Measurements from ENCODE around the gene ARIH1. TPM values are rescaled to one million over a fixed set of nuclear protein-coding genes. Genes with fewer than 3 reads are reported as not detected.
"Not testable (repeated sequence)": the region's sequence is repeated elsewhere in the genome, so short reads cannot be mapped to it uniquely, and the experiment has no call there.

ARIH1 gene, protein sequence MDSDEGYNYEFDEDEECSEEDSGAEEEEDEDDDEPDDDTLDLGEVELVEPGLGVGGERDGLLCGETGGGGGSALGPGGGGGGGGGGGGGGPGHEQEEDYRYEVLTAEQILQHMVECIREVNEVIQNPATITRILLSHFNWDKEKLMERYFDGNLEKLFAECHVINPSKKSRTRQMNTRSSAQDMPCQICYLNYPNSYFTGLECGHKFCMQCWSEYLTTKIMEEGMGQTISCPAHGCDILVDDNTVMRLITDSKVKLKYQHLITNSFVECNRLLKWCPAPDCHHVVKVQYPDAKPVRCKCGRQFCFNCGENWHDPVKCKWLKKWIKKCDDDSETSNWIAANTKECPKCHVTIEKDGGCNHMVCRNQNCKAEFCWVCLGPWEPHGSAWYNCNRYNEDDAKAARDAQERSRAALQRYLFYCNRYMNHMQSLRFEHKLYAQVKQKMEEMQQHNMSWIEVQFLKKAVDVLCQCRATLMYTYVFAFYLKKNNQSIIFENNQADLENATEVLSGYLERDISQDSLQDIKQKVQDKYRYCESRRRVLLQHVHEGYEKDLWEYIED
- total RNA-seq, result 166 and 172 TPM in 2 replicates
- long read RNA-seq, partial matches to known transcripts, result 5 of 16 reads
- long read RNA-seq, other reads (novel, unspliced or antisense), result 11 of 16 reads

DNA sequence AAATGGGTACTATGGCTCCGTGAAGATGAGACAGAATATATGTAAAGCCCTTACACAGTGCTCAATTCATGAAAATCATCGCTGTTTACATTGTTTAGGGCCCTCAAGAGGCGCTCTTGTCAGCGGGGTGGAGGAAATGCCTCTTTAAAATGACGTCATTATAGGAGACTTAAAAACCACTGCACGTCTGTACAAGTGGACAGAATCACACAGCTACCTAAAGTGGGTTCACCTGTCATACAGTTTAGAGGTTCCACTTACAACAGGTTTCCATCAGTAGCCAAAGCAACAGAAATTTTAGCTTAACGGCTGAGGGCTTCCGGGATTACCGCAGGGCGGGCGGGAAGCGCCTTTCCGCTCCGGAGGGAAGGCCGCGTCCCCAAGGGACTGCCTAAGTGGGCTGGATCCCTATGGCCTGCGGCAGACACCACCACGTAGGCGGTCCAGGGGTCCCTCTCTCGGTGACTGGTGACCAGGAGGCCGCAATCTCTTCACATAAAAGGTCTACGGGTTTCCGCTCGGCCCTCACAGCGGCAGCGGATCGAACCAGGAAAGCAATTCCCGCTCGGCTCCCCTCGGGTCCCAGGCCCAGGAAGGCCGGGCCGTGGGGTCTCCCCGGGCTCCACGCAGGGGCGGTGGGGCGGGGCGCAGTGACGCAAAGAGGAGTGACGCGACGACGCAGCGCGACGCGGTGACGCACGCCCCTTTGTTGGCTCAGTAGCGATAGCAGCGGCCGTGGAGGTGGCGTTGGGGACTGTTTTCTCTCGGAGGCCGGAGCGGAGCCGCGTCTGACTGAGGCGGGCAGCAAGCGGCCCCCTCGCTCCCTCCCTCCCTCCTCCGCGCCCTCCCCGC, at the start of gene ARIH1:
Gene ARIH1, plus strand, starts transcription at position 717 of the 852 bp plus-strand sequence. CDS start 310 bp downstream, outside the sequence.
- peaks cover 16% of the 10 kb centered on the region for H3K36me3 Mint-ChIP-seq (ENCODE audit: unreplicated experiment)
- TF ChIP-seq, protein P1, sequence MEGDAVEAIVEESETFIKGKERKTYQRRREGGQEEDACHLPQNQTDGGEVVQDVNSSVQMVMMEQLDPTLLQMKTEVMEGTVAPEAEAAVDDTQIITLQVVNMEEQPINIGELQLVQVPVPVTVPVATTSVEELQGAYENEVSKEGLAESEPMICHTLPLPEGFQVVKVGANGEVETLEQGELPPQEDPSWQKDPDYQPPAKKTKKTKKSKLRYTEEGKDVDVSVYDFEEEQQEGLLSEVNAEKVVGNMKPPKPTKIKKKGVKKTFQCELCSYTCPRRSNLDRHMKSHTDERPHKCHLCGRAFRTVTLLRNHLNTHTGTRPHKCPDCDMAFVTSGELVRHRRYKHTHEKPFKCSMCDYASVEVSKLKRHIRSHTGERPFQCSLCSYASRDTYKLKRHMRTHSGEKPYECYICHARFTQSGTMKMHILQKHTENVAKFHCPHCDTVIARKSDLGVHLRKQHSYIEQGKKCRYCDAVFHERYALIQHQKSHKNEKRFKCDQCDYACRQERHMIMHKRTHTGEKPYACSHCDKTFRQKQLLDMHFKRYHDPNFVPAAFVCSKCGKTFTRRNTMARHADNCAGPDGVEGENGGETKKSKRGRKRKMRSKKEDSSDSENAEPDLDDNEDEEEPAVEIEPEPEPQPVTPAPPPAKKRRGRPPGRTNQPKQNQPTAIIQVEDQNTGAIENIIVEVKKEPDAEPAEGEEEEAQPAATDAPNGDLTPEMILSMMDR (IDR thresholded peaks at IDR 0.05), result no peak

DNA sequence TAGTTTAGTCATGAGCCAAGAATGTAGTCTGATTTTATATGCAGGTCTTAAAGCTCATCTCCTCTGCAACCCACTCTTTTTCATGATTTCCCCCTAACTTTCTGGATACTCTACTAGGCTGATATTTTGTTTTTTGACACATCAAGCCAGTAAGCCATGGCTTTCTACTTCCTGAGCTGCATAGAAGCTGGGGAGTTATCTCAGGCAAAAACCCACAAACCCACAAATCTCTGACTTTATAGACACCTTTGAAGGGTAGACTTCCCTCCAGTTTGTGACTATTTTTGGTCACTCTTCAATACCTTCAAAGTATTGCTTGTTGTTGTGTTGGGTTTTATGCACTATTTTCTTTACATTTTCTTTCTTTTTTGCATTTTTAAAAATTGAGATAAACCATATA, 47.4 kb upstream of the ARIH1 start:
- Mint-ChIP-seq H3K27ac (ENCODE audit: unreplicated experiment) (no peak overlapping the region), H3K9me3 (ENCODE audit: unreplicated experiment) (peaks cover 26% of the 10 kb centered on the region), H3K4me3 (ENCODE audit: unreplicated experiment) (no peak overlapping the region), H3K4me1 (ENCODE audit: unreplicated experiment) (no peaks in the 10 kb centered on the region), H3K27me3 (ENCODE audit: unreplicated experiment) (peaks cover 26% of the 10 kb centered on the region), H3K36me3 (ENCODE audit: unreplicated experiment) (peaks cover 2% of the 10 kb centered on the region)
- TF ChIP-seq, protein P1 (IDR thresholded peaks at IDR 0.05), result no peak
- DNase-seq (ENCODE audit: extremely low spot score, unreplicated experiment), result no peak

More for the DNA sequence above, at the start of gene ARIH1:
- Mint-ChIP-seq H3K27me3 (ENCODE audit: unreplicated experiment) (no peaks in the 10 kb centered on the region), H3K27ac (ENCODE audit: unreplicated experiment) (peak within 1 kb of the TSS; percentile 99), H3K4me1 (ENCODE audit: unreplicated experiment) (peaks cover 38% of the 10 kb centered on the region), H3K9me3 (ENCODE audit: unreplicated experiment) (no peaks in the 10 kb centered on the region), H3K4me3 (ENCODE audit: unreplicated experiment) (peak within 1 kb of the TSS; percentile 94)
- DNase-seq (ENCODE audit: extremely low spot score, unreplicated experiment), result peak; percentile 99

DNA sequence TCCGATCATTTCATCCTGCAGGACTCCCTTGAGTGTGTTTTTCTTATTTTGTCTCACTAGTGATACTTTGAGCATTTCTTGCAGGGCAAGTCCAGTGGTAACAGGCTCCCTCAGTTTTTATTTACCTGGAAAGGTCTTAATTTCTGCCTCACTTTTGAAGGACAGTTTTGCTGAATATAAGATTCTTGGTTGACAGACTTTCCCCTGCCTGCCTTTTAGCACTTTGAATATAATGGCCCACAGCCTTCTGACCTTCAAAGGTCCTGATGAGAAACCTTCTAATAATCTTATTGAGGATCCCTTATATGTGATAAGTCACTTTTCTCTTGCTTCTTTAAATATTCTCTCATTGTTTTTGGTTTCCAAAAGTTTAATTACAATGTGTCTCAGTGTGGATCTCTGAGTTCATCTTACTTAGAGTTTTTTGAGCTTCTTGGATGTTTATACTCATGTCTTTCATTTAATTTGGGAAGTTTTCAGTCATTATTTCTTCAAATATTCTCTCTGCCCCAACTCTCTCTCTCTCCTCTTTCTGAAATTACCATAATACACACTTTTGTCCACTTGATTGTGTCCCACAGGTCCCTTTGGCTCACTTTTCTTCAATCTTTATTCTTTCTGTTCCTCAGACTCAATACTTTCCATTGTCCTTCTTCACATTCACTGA, 36.3 kb upstream of the ARIH1 start:
- H3K4me1 Mint-ChIP-seq (ENCODE audit: unreplicated experiment), result no peaks in the 10 kb centered on the region
- TF ChIP-seq, protein P1 (IDR thresholded peaks at IDR 0.05), result no peak
- no peak for DNase-seq (ENCODE audit: extremely low spot score, unreplicated experiment)
- no peak overlapping the region for H3K27ac Mint-ChIP-seq (ENCODE audit: unreplicated experiment)
- no peak overlapping the region for H3K4me3 Mint-ChIP-seq (ENCODE audit: unreplicated experiment)
- H3K27me3 Mint-ChIP-seq (ENCODE audit: unreplicated experiment), result peaks cover 36% of the 10 kb centered on the region
- H3K9me3 Mint-ChIP-seq (ENCODE audit: unreplicated experiment), result peaks cover 12% of the 10 kb centered on the region
- no peaks in the 10 kb centered on the region for H3K36me3 Mint-ChIP-seq (ENCODE audit: unreplicated experiment)

DNA sequence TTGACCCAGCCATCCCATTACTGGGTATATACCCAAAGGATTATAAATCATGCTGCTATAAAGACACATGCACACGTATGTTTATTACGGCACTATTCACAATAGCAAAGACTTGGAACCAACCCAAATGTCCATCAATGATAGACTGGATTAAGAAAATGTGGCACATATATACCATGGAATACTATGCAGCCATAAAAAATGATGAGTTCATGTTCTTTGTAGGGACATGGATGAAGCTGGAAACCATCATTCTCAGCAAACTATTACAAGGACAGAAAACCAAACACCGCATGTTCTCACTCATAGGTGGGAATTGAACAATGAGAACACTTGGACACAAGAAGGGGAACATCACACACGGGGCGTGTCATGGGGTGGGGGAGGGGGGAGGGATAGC, 31.3 kb upstream of the ARIH1 start:
- H3K4me1 Mint-ChIP-seq (ENCODE audit: unreplicated experiment); H3K4me3 Mint-ChIP-seq (ENCODE audit: unreplicated experiment); H3K36me3 Mint-ChIP-seq (ENCODE audit: unreplicated experiment); DNase-seq (ENCODE audit: extremely low spot score, unreplicated experiment); H3K27ac Mint-ChIP-seq (ENCODE audit: unreplicated experiment); H3K9me3 Mint-ChIP-seq (ENCODE audit: unreplicated experiment): not testable (repeated sequence)
- H3K27me3 Mint-ChIP-seq (ENCODE audit: unreplicated experiment), result peaks cover 20% of the 10 kb centered on the region

DNA sequence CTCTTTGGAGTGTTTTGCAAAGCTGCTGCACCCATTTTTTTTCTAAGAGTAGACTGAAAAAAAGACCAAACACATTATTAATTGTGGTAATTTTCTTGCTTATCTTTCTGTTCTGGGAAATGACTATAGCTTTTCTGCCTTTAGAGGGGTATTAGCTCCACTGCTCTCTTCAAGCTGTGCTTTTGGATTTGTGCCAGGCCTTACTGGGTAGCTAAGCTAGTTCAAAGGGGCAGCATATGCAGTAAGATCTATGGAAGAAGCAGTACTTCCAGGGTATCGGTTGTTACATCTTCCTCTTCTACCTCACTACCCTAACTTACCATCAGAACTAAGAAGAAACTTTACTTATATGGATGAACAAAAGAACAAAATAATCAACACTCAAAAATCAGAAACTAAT, 28.7 kb upstream of the ARIH1 start:
- Mint-ChIP-seq H3K27ac (ENCODE audit: unreplicated experiment) (no peak overlapping the region), H3K4me3 (ENCODE audit: unreplicated experiment) (no peak overlapping the region), H3K9me3 (ENCODE audit: unreplicated experiment) (no peaks in the 10 kb centered on the region), H3K27me3 (ENCODE audit: unreplicated experiment) (peaks cover 32% of the 10 kb centered on the region), H3K4me1 (ENCODE audit: unreplicated experiment) (no peaks in the 10 kb centered on the region), H3K36me3 (ENCODE audit: unreplicated experiment) (no peaks in the 10 kb centered on the region)
- TF ChIP-seq, protein P1 (IDR thresholded peaks at IDR 0.05), result no peak
- no peak for DNase-seq (ENCODE audit: extremely low spot score, unreplicated experiment)

All from osteocyte (in vitro differentiated cells).